GM12878 (cell line): ENCODE data around the gene NPIPB6.
"Not testable (repeated sequence)": the region's sequence is repeated elsewhere in the genome, so short reads cannot be mapped to it uniquely, and the experiment has no call there.

Experiments used
- CHD2 ChIP-seq: IDR thresholded peaks from 2 replicates; pipeline ENCODE4 v1.6.1; 2011; ENCODE audit warnings: low read depth, low read length, improper control_type of control experiment, borderline replicate concordance
- CTCF ChIP-seq, 3 experiments: IDR thresholded peaks in 2 of 3; conservative IDR thresholded peaks in 1 of 3; 2 replicates each; pipeline ENCODE4 v1.5.1; 2011; ENCODE audit warnings: low read depth in 3 of 3, low read length in 3 of 3, mild to moderate bottlenecking in 3 of 3, control low read depth in 2 of 3, moderate library complexity in 2 of 3, inconsistent platforms in 1 of 3, mixed read lengths in 1 of 3; ENCODE audit not compliant: control insufficient read depth in 2 of 3, insufficient read depth in 1 of 3; ENCODE audit errors: extremely low read depth in 1 of 3
- MAX ChIP-seq: IDR thresholded peaks from 2 replicates; pipeline ENCODE4 v1.6.1; 2012; ENCODE audit warnings: low read depth, low read length, improper control_type of control experiment
- NFYB ChIP-seq: IDR thresholded peaks from 2 replicates; pipeline ENCODE4 v1.6.1; 2011; ENCODE audit warnings: low read depth, mild to moderate bottlenecking, low read length, improper control_type of control experiment, moderate library complexity; ENCODE audit not compliant: insufficient read depth
- POLR2A ChIP-seq: IDR thresholded peaks from 2 replicates; pipeline ENCODE4 v1.6.1; 2011; ENCODE audit warnings: low read depth, mild to moderate bottlenecking, low read length
- RFX5 ChIP-seq: IDR thresholded peaks from 2 replicates; pipeline ENCODE4 v1.6.1; 2011; ENCODE audit warnings: low read depth, low read length, improper control_type of control experiment
- SMC3 ChIP-seq: IDR thresholded peaks from 2 replicates; pipeline ENCODE4 v1.6.1; 2011; ENCODE audit warnings: low read length, improper control_type of control experiment, borderline replicate concordance
- SP1 ChIP-seq: IDR thresholded peaks from one replicate; pipeline ENCODE4 v1.6.1; 2011; ENCODE audit warnings: low read depth, low read length
- YY1 ChIP-seq: IDR thresholded peaks from 2 replicates; pipeline ENCODE4 v1.6.1; 2011; ENCODE audit warnings: low read depth, mild to moderate bottlenecking, low read length

- not testable (repeated sequence) for TF ChIP-seq CTCF (IDR thresholded peaks at IDR 0.05 in 2 of 3, conservative IDR thresholded peaks at IDR 0.05 in 1 of 3; ENCODE audit: control insufficient read depth in 2 of 3, extremely low read depth in 1 of 3, insufficient read depth in 1 of 3, low read depth in 3 of 3, low read length in 3 of 3); SP1; CHD2; MAX; POLR2A; NFYB; RFX5; YY1; SMC3
Measured at GRCh38 chr16:28392054-28392453, 28.7 kb upstream of the NPIPB6 start.
